Left hindlimb (tissue), 1 donor: ENCODE results near the gene CMSS1.

Source experiments
- DNase-seq: peaks from one replicate; pipeline ENCODE4 v3.0.0-alpha.2; 2018

The CMSS1 gene

GRCh38 chr3:100002599-100003350 is 185.1 kb downstream of the CMSS1 start:
- no peak for DNase-seq

- no peak for DNase-seq
Observed at GRCh38 chr3:100003609-100004503, 186.2 kb downstream of the CMSS1 start.

- DNase-seq: no peak
Observed at GRCh38 chr3:100004931-100005330, 187.3 kb downstream of the CMSS1 start.

- no peak for DNase-seq
Observed at GRCh38 chr3:100005665-100006393, 188.2 kb downstream of the CMSS1 start.

GRCh38 chr3:100006570-100007271 is 189.1 kb downstream of the CMSS1 start:
- DNase-seq: no peak

GRCh38 chr3:100007313-100007712 is 189.7 kb downstream of the CMSS1 start:
- no peak for DNase-seq

- DNase-seq: no peak
Observed at GRCh38 chr3:100008081-100008698, 190.5 kb downstream of the CMSS1 start.

- DNase-seq: no peak
Observed at GRCh38 chr3:100009276-100010086, 191.8 kb downstream of the CMSS1 start.

GRCh38 chr3:100010087-100010417 is 192.4 kb downstream of the CMSS1 start:
- no peak for DNase-seq

- DNase-seq: no peak
Observed at GRCh38 chr3:100018806-100019205, 201.1 kb downstream of the CMSS1 start.

- DNase-seq: no peak
Observed at GRCh38 chr3:100019719-100020118, 202.1 kb downstream of the CMSS1 start.

- DNase-seq: no peak
Observed at GRCh38 chr3:100020876-100021644, 203.4 kb downstream of the CMSS1 start.

GRCh38 chr3:100022506-100022905 is 204.8 kb downstream of the CMSS1 start:
- no peak for DNase-seq

- DNase-seq: no peak
Observed at GRCh38 chr3:100023150-100023549, 205.5 kb downstream of the CMSS1 start.

GRCh38 chr3:100023595-100023994 is 205.9 kb downstream of the CMSS1 start:
- DNase-seq: no peak

- DNase-seq: no peak
Observed at GRCh38 chr3:100024520-100025303, 207.1 kb downstream of the CMSS1 start.

GRCh38 chr3:100027321-100027720 is 209.7 kb downstream of the CMSS1 start:
- DNase-seq: no peak

GRCh38 chr3:100029052-100029451 is 211.4 kb downstream of the CMSS1 start:
- DNase-seq: no peak

GRCh38 chr3:100029689-100030088 is 212.0 kb downstream of the CMSS1 start:
- no peak for DNase-seq

- DNase-seq: no peak
Observed at GRCh38 chr3:100030346-100030745, 212.7 kb downstream of the CMSS1 start.
